ENCODE data around the gene GAPVD1. TPM values are rescaled to one million over a fixed set of nuclear protein-coding genes. Genes with fewer than 3 reads are reported as not detected.
"Not testable (repeated sequence)": the region's sequence is repeated elsewhere in the genome, so short reads cannot be mapped to it uniquely, and the experiment has no call there.

Gene GAPVD1
- total RNA-seq, 2 experiments from 2014 or later, result 29.6 to 44.5 TPM

- H3K27ac ChIP-seq (ENCODE audit: low read depth, low read length, poor library complexity, severe bottlenecking), result no peak overlapping the region
- H3K4me2 ChIP-seq (ENCODE audit: low read length), result no peak overlapping the region
- CTCF ChIA-PET (ENCODE audit: unreplicated experiment), result no interaction called here
- H3K36me3 ChIP-seq (ENCODE audit: insufficient read depth, low read length), result peaks cover 6% of the 10 kb centered on the region; the same call in 1 of the 2 replicates
- H3K9me2 ChIP-seq (ENCODE audit: insufficient read depth, low read length), result no peaks in the 10 kb centered on the region
- H4K20me1 ChIP-seq (ENCODE audit: insufficient read depth, low read length), result 0 out of 2 replicates have a peak, but pooled peaks cover 3% of the 10 kb centered on the region
- TF ChIP-seq CTCF (conservative IDR thresholded peaks at IDR 0.05; ENCODE audit: low read length) (no peak), EZH2phosphoT487 (IDR thresholded peaks at IDR 0.05; ENCODE audit: borderline replicate concordance, low read depth, low read length) (no peak)
- H3K79me2 ChIP-seq (ENCODE audit: insufficient read depth, low read depth, low read length), result peaks cover 22% of the 10 kb centered on the region; the same call in 1 of the 2 replicates
- intact Hi-C loops (cut with micrococcal nuclease; ENCODE audit: unreplicated experiment), result no loop called here
- no peak for DNase-seq (ENCODE audit: low spot score)
- H3K4me1 ChIP-seq (ENCODE audit: insufficient read depth, low read length, poor library complexity, severe bottlenecking), result no peaks in the 10 kb centered on the region
- H2AFZ ChIP-seq (ENCODE audit: low read length), result no peak overlapping the region
- no peak overlapping the region for H3K4me3 ChIP-seq (ENCODE audit: low read depth, low read length, poor library complexity, severe bottlenecking)
- no TSS peak for BruUV-seq (replicated peaks)
- H3K9me3 ChIP-seq (ENCODE audit: low read length), result no peaks in the 10 kb centered on the region
- POLR2A ChIA-PET, result no interaction called here
These were observed 23.2 kb downstream of the GAPVD1 start for GRCh38 chr9:125284855-125285254.

GRCh38 chr9:125286935-125287433, 25.4 kb downstream of the GAPVD1 start:
- H3K4me2 ChIP-seq (ENCODE audit: low read length); H3K4me3 ChIP-seq (ENCODE audit: low read depth, low read length, poor library complexity, severe bottlenecking); H2AFZ ChIP-seq (ENCODE audit: low read length); BruUV-seq (replicated peaks); POLR2A ChIA-PET; H3K36me3 ChIP-seq (ENCODE audit: insufficient read depth, low read length); DNase-seq (ENCODE audit: low spot score); H3K9me3 ChIP-seq (ENCODE audit: low read length); CTCF ChIA-PET (ENCODE audit: unreplicated experiment); intact Hi-C loops (cut with micrococcal nuclease; ENCODE audit: unreplicated experiment); H4K20me1 ChIP-seq (ENCODE audit: insufficient read depth, low read length); H3K27ac ChIP-seq (ENCODE audit: low read depth, low read length, poor library complexity, severe bottlenecking); H3K9me2 ChIP-seq (ENCODE audit: insufficient read depth, low read length); H3K4me1 ChIP-seq (ENCODE audit: insufficient read depth, low read length, poor library complexity, severe bottlenecking): not testable (repeated sequence)
- H3K79me2 ChIP-seq (ENCODE audit: insufficient read depth, low read depth, low read length), result peaks cover 15% of the 10 kb centered on the region; the same call in 1 of the 2 replicates

GRCh38 chr9:125293134-125293533, 31.5 kb downstream of the GAPVD1 start:
- H3K27ac ChIP-seq (ENCODE audit: low read depth, low read length, poor library complexity, severe bottlenecking), result no peak overlapping the region
- H3K79me2 ChIP-seq (ENCODE audit: insufficient read depth, low read depth, low read length), result no peaks in the 10 kb centered on the region
- no peak for DNase-seq (ENCODE audit: low spot score)
- CTCF ChIA-PET (ENCODE audit: unreplicated experiment), result no interaction called here
- H2AFZ ChIP-seq (ENCODE audit: low read length), result no peak overlapping the region
- no TSS peak for BruUV-seq (replicated peaks)
- H3K36me3 ChIP-seq (ENCODE audit: insufficient read depth, low read length), result peaks cover 13% of the 10 kb centered on the region; the same call in 1 of the 2 replicates
- no peak for TF ChIP-seq EZH2phosphoT487 (IDR thresholded peaks at IDR 0.05; ENCODE audit: borderline replicate concordance, low read depth, low read length)
- no peak for TF ChIP-seq CTCF (conservative IDR thresholded peaks at IDR 0.05; ENCODE audit: low read length)
- no peaks in the 10 kb centered on the region for H4K20me1 ChIP-seq (ENCODE audit: insufficient read depth, low read length)
- intact Hi-C loops (cut with micrococcal nuclease; ENCODE audit: unreplicated experiment), result no loop called here
- POLR2A ChIA-PET, result no interaction called here
- H3K4me3 ChIP-seq (ENCODE audit: low read depth, low read length, poor library complexity, severe bottlenecking), result no peak overlapping the region
- peaks cover 5% of the 10 kb centered on the region for H3K4me1 ChIP-seq (ENCODE audit: insufficient read depth, low read length, poor library complexity, severe bottlenecking)
- no peaks in the 10 kb centered on the region for H3K9me3 ChIP-seq (ENCODE audit: low read length)
- no peaks in the 10 kb centered on the region for H3K9me2 ChIP-seq (ENCODE audit: insufficient read depth, low read length)
- no peak overlapping the region for H3K4me2 ChIP-seq (ENCODE audit: low read length)

Data from OCI-LY7 (cell line).